ENCODE data around the gene ANKRD6.
A peak's percentile ranks its signal among the peaks of the same experiment; 100 is the strongest.
"Not testable (repeated sequence)": the region's sequence is repeated elsewhere in the genome, so short reads cannot be mapped to it uniquely, and the experiment has no call there.

Gene ANKRD6

GRCh38 chr6:89602166-89602565 lies 169.2 kb downstream of the ANKRD6 start:
- DNase-seq (ENCODE audit: low spot score): no peak

DNA sequence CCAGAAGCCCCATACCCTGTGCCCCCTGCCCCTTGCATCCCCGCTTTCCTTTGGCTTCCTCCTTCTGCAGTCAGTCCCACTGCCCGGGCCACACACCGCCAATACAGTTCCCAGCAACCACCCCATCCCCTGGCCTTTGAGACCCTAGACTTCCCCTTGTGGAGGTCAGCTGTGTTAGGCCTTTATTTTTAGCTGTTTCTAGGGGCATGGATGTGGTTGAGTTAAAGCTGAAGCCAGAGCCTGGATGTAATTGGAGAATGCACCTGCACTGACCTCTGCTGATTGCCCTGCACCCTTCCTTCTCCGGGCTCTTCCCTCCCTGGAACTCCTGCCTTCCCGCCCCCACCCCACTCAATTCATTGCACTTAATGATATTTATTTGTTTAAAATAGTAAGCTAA lies 171.7 kb downstream of the ANKRD6 start:
- DNase-seq (ENCODE audit: low spot score): no peak

DNA sequence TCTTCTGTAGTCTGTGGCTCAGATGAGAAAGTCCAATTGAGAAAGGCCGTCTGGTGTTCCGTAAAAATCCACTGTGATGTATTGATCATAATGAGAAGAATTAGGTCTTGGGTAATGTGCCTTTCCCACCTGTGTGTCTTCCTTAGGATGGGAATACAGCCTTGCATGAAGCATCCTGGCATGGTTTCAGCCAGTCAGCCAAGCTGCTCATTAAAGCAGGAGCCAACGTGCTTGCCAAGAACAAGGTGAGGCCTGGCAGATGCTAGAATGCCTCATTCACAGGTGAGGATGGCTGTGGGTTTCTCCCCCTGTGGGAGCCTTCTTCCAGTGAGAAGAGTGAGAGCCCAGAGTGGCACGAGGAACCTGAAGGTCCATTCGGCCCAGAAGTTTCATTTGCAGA lies 172.9 kb downstream of the ANKRD6 start:
- no peak for DNase-seq (ENCODE audit: low spot score)

GRCh38 chr6:89610149-89610642 lies 177.2 kb downstream of the ANKRD6 start:
- DNase-seq (ENCODE audit: low spot score): peak; percentile 43

- no peak for DNase-seq (ENCODE audit: low spot score)
Measured at GRCh38 chr6:89611666-89612065, 178.7 kb downstream of the ANKRD6 start.

- no peak for DNase-seq (ENCODE audit: low spot score)
Measured at GRCh38 chr6:89612121-89612520, 179.2 kb downstream of the ANKRD6 start.

GRCh38 chr6:89613790-89614189 lies 180.8 kb downstream of the ANKRD6 start:
- DNase-seq (ENCODE audit: low spot score): no peak

DNA sequence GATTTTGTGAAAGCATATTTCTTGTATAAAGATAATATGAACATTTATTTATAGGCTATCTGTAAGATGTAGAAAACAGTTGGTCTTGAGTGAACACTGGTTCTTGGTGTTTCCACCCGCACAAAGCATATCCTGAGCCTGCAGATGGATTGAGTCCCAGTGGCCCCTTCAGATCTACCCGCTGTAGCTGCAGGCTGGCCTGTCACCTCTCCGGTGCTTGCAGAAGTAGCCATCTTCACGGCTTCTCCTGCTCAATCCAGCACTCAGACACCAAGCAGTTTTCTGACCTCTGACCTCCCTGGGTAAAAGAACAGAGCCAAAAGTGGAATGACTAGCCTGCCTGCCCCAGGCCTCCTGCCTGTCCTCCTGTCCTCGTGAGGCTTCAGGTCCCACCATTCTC lies 182.9 kb downstream of the ANKRD6 start:
- DNase-seq (ENCODE audit: low spot score): no peak

GRCh38 chr6:89616531-89616930 lies 183.6 kb downstream of the ANKRD6 start:
- no peak for DNase-seq (ENCODE audit: low spot score)

DNA sequence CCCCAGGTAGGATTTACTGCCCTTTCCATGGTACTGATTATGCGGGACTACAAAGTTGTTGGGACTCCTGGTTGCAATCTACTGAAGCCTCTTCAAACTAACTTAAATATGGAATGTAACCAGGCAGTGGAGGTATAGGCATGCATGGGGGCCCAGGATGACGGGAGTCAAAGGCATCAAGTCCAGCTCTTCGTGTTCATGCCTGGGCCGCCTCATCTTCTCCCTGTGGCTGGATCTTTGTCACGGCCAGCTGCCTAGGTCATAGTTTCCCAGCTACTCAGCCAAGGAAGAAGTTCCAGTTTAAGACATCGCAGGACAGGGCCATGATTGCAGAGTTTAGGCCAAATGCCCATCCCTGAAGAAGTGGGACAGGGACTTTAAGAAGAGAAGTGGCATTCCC lies 185.1 kb downstream of the ANKRD6 start:
- no peak for DNase-seq (ENCODE audit: low spot score)

DNA sequence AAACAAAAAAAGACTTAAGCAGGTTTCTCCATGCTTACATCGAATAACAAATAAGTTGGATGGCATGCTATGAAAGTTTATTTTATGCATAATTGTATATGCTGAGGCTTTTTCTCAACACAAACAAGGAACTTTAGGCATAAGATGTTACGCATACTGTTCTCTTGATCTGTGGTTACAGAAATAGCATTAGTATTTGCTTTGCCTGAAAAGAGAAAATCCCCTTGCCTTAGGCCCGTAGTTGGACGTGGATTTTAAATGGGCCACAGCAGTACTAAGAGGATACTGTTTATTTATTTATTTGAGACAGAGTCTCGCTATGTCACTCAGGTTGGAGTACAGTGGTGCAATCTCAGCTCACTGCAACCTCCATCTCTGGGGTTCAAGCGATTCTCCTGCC lies 186.6 kb downstream of the ANKRD6 start:
- no peak for DNase-seq (ENCODE audit: low spot score)

DNA sequence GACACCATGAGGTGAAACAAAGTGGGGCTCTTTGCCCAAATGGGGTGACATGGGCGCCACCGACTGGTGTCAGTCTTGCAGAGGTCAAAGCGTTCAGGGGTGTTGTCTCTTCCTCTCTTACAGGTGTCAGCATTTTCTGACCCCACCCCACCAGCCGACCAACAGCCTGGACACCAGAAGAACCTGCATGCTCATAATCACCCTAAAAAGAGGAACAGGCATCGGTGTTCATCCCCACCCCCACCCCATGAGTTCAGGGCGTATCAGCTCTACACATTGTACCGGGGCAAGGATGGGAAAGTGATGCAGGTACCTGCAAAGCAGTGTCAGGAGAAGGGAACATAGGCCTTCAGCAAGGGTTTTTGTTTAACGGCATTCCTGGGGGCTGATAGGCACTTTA lies 190.8 kb downstream of the ANKRD6 start:
- no peak for DNase-seq (ENCODE audit: low spot score)

- DNase-seq (ENCODE audit: low spot score): no peak
Measured at GRCh38 chr6:89630488-89630887, 197.5 kb downstream of the ANKRD6 start.

DNA sequence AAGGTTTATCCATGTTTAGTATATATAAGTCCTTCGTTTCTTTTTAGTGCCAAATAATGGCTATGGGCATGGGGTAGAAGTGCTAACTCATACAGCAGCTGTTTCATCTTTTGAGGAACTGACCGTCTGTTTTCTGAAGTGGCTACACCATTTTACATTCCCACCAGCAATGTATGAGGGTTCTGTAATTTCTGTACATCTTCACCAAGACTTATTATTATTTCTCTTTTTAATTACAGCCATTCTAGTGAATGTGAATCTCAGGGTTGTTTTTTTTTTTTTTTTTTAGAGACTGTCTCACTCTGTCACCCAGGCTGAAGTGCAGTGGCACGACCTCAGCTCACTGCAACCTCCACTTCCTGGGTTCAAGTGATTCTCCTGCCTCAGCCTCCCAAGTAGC lies 203.5 kb downstream of the ANKRD6 start:
- not testable (repeated sequence) for DNase-seq (ENCODE audit: low spot score)

DNA sequence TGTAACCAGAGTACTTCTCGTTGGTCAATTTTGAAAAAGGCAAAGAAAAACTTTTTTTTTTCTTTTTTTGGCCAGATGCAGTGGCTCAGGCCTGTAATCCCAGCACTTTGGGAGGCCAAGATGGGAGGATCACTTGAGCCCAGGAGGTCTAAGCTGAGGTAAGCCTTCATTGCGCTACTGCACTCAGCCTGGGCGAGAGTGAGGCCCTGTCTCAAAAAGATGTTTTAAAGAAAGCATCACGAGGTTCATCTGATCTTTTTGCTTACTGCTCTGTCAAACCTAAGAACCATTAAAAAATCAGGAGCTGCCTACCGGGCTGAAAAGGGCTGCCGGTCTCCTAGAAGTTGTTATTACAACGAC lies 205.0 kb downstream of the ANKRD6 start:
- DNase-seq (ENCODE audit: low spot score): no peak

GRCh38 chr6:89638320-89639195 lies 205.6 kb downstream of the ANKRD6 start, which contains the start of gene LYRM2:
Gene LYRM2, minus strand, starts transcription at chr6:89638747. Its CDS starts 31 bp downstream, at chr6:89638716.
- DNase-seq (ENCODE audit: low spot score): peak; percentile 96

DNA sequence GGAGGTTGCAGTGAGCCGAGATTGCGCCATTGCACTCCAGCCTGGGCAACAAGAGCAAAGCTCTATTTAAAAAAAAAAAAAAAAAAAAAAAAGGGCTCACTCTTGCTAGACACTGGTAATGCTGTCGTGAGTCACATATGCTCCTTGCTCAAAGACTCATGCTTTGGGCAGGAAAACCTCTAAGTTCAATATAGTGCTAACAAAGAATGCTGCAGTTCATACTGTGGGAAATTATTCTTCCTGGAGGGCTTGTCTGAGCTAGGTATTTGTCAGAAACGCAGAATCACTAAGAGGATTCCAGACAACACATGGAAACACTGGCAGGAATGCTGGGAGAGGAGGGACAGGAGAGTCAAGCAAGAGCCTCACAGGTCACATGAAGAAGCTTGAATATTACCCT lies 207.9 kb downstream of the ANKRD6 start:
- DNase-seq (ENCODE audit: low spot score): peak; percentile 21

DNA sequence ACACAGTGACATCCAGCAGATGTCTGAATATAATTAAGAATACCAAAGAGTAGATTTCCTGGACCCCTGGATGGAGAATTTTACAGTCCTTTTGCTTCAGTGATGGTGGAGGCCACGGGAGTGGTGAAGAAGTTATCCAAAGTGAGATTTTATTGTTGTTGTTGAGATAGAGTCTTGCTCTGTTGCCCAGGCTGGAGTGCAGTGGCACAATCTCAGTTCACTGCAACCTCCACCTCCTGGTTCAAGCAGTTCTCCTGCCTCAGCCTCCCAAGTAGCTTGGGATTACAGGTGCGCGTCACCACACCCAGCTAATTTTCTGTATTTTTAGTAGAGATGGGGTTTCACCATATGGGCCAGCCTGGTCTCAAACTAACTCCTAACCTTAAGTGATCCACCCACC lies 208.6 kb downstream of the ANKRD6 start:
- DNase-seq (ENCODE audit: low spot score): not testable (repeated sequence)

DNA sequence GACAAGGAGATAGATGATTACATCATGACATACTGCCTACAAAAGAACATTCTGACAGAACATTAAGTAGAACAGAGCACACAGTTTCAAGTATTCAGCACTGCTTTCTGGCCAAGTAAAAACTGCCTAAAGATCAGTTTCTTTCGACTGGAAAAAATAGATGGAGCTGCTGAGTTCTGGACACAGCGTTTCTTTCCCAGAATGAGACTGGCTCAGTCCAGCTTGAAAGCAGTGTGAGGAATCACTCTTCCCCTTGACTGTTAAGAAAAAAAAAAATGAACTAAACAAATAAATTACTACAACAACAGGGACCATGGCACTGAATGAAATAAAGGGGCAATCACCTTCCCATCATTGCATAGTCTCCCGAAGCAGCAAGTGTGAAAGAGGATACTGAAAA lies 210.0 kb downstream of the ANKRD6 start:
- DNase-seq (ENCODE audit: low spot score): no peak

DNA sequence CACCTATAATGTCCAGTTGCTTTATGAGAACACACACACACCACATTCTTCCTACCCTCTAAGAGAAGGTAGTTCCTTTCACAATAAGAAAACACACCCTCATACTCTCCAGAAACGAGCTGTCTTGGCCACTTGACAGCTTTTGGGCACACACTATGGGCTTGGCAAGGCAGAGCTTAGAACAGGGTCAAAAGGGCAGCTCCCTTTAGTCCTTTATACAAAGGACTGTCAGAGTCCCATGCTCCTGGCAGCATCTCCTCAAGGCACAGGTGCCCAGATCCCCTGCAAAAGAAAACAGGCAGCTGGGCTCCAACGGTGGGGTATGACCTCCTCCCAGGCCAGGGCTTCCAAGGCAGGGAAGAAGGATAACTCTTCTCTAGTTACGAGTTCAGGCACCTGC lies 210.5 kb downstream of the ANKRD6 start:
- no peak for DNase-seq (ENCODE audit: low spot score)

- no peak for DNase-seq (ENCODE audit: low spot score)
Measured at GRCh38 chr6:89644864-89645263, 211.9 kb downstream of the ANKRD6 start.

GRCh38 chr6:89649682-89650081 lies 216.7 kb downstream of the ANKRD6 start:
- DNase-seq (ENCODE audit: low spot score): no peak

DNA sequence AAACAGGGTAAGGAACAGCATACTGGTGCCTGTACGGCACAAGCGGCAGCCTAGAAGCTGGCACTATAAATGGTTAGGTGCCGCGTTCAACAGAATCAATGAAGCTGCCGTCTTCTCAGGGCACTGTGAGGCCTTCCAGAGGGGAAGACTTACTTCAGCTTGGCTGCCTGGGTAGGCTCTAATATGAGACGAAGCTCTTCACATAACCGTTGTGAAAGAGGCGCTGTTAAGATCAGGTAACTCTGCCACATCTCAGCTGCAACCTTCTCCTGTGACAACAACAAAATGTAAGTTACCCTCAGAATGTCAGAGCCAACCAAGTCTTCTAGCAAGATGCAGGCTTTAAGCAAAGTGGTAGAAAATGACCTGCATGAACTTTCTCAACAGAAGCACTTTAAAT lies 217.6 kb downstream of the ANKRD6 start:
- DNase-seq (ENCODE audit: low spot score): no peak

DNA sequence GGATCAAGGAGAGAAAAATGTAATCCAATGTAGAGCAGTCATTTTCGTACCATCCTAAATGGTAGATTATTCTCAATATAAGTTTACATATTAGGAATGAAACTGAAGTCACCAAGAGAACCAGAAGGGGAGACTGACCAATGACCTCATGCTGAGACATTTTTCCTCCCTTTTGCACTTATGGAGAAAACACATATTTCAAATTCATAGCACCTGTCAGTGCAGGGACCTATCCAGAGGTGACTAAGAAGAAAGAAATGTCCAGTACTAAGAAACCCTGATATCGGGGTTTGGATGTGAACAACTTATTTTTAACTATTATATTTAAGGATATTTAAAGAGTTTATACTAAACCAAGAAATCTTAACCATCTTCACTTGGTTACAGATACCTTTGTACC lies 222.2 kb downstream of the ANKRD6 start:
- DNase-seq (ENCODE audit: low spot score): no peak

Data from AG08396 (cell line).